ENCODE results near the gene GNGT2.

Gene GNGT2

GRCh38 chr17:49229076-49229804 lies 18.9 kb upstream of the GNGT2 start:
- DNase-seq, result no peak

- DNase-seq, result peak; percentile 19
Observed at GRCh38 chr17:49227436-49228261, 17.3 kb upstream of the GNGT2 start.

DNA sequence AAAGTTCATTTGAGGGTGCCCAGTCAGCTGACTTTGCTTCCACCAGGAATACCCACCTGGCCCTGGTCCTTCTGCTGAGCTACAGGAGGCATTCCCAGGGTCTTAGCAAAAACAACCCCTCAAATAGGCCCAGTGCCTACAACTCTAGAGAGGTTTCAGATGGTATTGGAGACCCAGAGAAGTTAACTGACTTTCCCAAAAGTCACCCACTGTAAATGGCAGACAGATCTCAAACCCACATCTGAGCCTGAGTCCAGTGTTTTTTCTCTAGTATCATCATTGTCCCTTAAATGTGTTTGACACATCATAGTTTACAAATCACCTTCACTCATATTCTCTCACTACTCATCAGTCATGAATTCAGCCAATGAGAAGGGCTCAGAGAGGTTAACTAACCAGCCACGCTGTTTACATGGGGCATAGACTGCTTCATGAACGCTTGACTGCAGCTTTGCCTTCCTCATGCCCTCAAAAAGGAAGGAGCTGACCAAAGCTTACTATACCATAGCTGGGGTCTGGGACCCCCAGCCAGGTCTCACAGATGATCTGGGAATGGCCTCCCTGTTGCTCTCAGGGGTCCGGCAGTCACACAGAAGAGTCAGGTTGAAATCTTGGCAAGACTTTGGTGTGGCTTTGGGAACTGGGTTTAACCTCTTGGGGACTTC lies 16.5 kb upstream of the GNGT2 start:
- DNase-seq, result no peak

- no peak for DNase-seq
Observed at GRCh38 chr17:49225554-49226236, 15.3 kb upstream of the GNGT2 start.

- no peak for DNase-seq
Observed at GRCh38 chr17:49224997-49225337, 14.6 kb upstream of the GNGT2 start.

GRCh38 chr17:49224198-49224996 lies 14.0 kb upstream of the GNGT2 start:
- no peak for DNase-seq

- DNase-seq, result no peak
Observed at GRCh38 chr17:49223517-49224197, 13.3 kb upstream of the GNGT2 start.

GRCh38 chr17:49223168-49223516 lies 12.8 kb upstream of the GNGT2 start:
- no peak for DNase-seq

GRCh38 chr17:49219987-49220386 lies 9.6 kb upstream of the GNGT2 start:
- DNase-seq, result no peak

GRCh38 chr17:49218941-49219913 lies 8.9 kb upstream of the GNGT2 start:
- DNase-seq, result no peak

DNA sequence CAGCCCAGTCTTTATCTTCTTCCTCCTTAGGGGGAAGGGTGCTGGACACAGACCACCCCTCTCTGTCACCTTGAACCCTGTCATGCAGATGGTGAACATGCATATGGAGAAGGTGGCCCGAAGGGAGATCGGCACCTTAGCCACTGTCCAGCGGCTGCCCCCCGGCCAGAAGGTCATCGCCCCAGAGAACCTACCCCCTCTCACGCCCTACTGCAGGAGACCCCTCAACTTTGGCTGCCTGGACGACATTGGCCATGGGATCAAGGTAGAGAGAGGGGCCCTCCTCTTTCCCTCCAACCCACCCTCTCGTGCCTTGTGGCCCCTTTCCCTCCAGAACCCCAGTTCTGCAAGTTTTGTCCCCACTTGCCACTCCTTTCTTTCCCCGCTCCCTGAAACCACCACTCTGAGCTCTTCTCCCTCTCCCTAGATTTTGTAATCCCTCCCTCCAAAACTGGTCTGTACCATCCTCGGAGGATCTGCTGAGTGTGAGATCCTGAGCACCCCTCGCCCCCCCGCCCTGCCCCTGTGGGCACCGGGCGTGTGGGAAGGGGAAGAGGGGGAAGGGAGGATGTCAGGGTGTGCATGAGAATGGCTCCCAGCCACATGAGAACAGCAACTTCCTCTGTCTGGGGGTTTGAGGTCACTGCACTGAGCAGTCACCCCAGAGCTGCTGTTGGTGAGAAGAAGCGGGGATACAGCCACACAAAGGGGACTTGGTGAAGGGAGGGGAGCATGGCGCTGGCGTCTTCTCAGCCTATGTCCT lies 7.5 kb upstream of the GNGT2 start:
- DNase-seq, result no peak

DNA sequence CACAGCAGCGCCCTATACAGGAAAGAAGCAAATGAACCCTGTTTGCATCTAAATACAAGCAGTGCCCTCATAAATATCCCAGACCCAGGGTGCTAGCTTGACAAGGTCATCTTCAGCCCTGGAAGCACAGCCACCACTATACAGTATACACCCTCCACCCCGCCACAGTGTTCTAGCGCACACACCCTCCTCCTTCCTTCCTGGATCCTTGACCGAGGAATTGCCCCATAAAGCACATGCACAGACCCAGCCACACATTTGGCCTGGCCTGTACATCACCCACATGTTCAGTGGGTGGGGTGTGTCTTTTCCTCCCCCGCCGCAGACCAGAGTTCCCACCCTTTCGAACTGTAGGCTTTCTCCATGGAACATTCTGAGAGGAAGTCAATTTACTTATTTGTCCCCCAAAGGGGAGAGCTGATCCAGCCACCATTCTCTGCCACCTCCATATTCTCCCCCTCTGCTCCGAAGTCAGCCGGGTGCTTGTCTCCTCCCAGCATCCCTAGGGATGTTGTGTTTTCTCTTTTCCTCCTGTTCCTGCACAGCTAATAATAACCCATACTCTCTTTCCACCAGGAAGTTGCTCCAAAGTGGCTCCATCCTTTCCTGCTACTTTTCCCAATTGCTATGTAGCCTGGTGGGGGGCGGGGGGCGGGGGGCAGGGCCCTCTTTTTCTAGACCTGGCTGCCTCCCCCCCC lies 6.7 kb upstream of the GNGT2 start:
- DNase-seq, result no peak

DNA sequence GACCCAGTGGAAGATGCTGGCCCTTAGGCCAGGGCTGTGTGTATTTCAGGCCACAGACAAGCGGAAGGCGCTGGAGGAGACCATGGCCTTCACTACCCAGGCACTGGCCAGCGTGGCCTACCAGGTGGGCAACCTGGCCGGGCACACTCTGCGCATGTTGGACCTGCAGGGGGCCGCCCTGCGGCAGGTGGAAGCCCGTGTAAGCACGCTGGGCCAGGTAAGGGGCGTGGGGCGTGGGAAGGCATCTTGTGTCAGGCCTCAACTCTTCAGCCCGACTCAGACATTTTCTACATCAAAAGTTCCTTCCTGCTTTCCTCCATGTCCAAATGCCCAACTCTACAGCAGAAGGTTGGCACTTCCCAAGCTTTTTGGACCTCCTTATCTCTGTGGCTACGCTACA lies 6.1 kb upstream of the GNGT2 start:
- no peak for DNase-seq

GRCh38 chr17:49214676-49215360 lies 4.4 kb upstream of the GNGT2 start:
- no peak for DNase-seq

GRCh38 chr17:49213847-49214246 lies 3.5 kb upstream of the GNGT2 start:
- no peak for DNase-seq

- no peak for DNase-seq
Observed at GRCh38 chr17:49213399-49213798, 3.0 kb upstream of the GNGT2 start.

- no peak for DNase-seq
Observed at GRCh38 chr17:49209061-49209571, 1.3 kb downstream of the GNGT2 start.

- no peak for DNase-seq
Observed at GRCh38 chr17:49204516-49204915, 5.9 kb downstream of the GNGT2 start.

All from GOT3 (cell line).